NCI-H345 (cell line): ENCODE measurements around the gene JPT2.
"Not testable (repeated sequence)": the region's sequence is repeated elsewhere in the genome, so short reads cannot be mapped to it uniquely, and the experiment has no call there.

Source experiments
- DNase-seq: peaks from one replicate; lab custom pipeline; 2025; lab: John Stamatoyannopoulos, UW

The JPT2 gene

DNA sequence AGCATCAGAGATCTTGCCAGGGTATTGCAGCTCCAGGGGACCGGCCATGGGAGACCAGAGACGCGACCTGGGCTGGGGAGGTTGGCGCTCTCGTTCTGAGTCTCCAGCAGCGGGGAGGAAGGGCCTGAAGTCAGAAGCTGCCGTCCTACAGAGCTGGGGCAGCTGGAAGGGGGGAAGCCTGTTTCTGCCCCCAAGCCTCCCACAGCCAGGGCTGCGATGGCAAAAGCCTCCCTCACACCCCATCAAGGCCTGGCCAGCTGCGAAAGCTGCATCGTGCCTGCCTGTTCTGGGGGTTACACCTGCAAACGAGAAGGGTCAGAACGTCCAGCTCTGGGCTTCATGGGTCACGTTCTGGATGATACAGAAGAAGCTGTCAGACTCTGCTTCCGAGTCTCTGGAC lies 54.0 kb downstream of the JPT2 start:
- DNase-seq = no peak

DNA sequence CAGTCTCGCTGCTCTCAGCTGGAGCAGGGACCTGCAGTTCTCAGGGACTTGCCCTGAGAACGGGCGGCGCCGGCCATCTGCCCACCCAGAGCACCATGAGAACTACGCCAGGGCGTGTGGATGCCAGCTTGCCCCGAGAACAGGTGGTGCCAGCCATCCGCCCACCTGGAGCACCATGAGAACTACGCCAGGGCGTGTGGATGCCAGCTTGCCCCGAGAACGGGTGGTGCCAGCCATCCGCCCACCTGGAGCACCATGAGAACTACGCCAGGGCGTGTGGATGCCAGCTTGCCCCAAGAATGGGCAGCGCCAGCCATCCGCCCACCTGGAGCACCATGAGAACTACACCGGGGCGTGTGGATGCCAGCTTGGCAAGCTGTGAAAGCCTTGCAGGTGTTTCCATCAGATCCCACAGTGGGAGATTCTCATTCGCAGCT lies 54.5 kb downstream of the JPT2 start:
- DNase-seq = not testable (repeated sequence)

DNA sequence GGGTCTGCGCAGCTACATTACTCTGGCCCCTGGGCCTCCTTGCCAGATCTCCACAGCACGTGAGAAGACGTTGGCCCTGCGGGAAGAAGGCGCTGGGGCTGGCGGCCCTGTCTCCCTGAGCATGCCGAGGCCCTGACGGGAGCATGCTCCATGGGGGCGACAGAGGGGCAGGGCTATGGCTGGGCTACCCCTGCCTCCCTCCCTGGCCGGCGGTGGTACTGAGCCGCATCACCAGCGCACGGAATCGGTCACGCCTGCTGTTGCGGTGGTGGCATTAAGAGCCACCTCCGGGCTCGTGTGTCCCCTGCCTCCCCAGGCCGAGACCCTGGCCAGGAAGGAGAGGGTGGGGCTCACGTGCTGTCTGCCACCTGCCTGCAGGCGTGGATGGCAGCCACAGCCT lies 56.0 kb downstream of the JPT2 start:
- no peak for DNase-seq

DNA sequence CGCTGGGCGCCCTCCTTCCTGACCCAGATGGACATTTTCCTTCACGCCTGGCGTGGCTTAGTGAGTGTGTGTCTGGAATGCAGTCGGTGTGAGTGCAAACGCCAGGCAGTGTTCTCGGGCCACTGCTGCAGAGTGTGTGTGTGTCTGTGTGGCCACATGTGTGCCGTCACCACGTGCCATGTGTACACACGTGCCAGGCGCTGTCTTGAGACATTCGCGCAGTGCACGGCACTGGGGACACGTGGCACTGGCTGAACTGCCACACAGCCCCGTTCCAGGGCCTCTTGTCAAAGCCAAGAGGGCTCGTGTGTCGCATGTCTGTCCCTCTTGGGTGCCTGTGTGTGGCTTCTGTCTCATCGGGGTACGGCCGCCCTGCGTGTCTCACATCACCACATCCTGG lies 56.7 kb downstream of the JPT2 start:
- DNase-seq = no peak

DNA sequence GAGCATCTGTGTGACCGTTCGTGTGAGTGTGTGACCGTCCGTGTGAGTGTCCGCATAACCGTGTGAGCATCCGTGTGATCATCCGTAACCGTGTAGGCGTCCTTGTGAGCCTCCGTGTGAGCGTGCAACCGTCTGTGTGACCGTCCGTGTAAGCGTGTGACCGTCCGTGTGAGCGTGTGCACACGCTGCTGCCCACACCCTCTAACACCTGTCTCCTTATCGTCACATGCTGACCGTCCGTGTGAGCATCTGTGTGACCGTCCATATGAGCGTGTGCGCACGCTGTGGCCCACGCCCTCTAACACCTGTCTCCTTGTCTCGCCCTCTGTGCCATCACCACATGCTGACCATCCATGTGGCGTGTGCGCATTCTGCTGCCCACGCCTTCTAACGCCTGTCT lies 62.2 kb downstream of the JPT2 start:
- no peak for DNase-seq

DNA sequence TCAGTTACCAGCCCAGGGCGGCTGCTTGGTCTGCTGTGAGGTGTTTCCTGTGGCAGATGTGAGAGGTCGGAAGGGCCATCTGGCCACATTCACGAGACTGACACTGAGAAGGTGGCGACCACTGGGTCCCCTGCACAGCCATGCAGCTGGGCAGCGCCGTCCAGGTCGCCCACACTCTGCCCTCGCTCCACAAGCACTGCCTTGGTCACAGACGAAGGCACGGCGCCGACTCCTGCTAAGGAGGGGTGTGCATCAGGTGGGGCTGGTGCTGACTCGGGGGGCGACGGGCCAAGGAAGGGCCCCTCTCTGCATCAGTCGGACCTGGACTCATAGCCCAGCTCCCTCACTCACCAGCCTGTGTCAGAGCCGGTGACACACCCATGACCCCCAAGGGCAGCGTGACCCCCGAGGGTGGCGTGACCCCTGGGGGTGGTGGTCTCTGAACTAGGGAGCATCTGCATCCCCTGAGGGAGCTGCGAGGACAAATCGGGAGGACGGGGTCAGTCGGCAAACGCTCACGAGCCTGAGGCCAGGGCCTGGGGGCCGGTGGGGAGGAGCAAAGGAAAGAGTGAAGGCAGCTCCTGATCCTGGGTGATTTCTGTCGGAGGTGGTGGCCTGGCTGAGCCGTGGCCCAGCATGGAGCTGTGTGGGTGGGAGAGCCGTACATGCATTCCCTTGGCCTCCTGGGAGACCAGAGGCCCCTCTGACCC lies 62.9 kb downstream of the JPT2 start:
- DNase-seq = no peak

DNA sequence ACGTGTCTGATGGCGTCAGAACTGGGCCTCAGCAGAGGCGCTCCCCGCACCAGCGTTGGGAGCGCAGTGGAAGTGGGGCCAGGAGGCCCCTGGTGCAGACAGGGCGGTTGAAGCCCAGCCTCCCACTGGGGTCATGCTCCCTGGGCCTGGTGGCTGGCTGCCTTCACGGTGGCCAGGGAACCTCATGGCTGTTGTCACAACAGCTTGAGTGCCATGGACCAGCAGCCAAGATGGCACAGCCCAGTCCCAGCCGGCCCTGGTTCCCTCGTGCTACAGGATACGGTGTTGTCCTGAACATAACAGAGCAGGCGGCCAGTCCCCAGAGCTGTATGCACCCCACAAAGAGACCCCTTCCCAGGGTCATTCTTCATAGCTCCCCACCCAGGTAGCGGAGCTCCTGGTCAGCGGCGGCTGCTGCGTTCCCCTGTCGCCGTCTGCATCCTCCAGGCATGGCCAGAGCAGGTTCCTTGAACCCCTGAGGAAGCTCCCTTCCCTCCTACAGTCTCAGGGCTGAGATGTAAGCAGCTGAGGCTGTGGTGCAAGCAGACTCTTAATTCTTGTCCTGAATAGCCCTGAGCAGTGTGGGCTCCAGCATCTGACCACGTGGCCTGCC lies 63.6 kb downstream of the JPT2 start:
- no peak for DNase-seq

DNA sequence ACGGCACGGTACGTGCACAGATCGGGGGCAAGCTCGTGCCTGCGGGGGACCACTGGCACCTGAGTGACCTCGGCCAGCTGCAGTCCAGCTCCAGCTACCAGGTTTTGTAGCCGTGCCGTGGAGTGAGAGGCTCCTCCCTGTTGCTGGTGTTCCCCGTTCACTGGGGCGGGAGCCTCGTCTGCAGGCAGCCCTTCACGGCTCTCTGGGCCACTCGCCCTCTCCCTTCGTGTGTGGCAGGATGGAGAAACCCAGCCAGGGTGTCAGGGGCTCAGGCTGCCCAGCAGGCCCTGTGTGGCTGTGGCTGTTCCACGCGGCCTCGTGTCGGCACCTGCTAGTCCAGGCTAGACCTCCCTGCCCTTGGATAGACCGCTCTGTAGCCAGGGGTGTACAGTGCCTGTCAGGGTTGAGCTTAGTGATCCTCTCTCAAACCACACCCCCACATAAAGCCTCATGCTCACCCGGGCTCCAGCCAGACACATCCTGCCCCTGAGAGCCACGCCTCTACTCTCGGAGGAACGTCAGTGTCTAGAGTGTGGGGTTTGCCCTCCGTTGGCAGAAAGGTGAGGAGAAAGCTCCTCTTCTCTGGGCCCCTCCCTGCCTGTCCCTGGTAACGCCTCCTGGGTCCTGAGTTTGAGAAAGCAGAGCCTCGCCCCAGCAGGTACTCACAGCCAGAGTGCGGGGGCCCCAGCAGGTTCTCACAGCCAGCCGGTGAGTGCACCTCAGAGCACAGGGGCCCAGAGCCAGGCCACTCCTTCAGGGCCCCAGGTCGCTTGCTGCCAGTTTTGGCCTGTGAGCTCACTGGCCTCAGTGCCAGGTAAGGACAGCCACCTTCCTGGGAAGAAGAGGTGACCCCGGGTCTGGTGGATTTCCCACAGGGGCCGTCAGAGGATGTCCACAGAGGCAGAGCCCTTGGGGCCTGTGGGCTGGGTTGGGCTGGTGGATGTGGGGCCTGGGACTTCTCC lies 65.6 kb downstream of the JPT2 start:
- DNase-seq = no peak

DNA sequence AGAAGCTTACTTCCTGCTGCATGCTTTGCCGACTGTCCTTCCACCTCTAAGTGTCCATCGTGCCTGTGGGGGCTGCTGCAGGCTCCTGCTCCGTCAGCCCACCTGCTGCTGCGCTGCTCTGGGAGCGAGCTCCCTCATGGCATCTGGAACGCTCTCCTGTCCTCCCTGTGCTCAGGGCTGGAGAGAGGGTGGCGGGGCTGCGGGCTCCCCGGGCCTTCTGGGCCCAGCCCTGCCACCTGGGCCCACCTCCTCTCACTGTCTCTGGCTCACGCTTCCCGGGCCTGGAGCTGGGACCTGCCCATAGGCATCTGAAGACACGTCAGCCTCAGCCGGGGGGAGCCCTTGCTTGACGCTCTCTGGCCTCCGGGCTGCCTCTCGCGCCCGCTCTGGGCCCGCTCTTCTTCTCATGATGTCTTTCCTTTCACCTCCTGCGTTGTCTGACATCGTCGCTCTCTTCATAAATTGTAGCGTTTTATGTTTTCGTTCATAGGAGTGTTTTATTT lies 66.3 kb downstream of the JPT2 start:
- no peak for DNase-seq

DNA sequence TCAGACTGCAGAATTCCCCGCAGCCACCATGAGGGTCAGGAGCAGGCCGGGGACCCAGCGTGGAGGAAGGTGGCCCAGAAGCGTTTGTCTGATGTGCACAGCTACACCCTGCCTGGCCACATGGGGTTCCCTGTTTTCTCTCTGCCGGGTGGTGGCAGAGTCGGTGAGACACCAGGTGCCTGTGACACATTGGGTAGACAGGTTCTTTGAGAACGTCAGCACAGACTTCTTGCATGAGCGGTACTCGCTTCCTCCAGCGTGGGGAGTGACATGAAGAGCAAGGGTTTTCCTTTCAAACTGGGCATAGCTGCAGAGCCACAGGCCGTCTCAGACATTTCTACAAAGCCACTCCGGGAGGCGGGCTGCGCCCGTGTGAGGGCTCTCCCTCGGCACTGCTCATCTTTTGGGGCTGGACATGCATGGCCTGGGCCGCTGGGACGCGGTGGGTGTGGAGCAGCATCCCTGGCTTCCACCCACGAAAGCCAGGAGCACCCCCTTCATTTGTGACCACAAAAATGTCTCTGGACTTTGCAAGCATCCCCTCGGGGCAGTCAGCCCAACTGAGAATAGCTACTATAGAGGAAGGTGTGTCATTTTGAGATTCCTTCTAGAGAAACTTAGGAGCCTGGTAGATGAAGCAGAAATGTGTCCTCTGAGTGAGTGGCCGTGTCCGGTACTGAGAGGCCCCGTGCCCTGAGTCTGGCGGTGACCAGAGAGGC lies 67.3 kb downstream of the JPT2 start:
- no peak for DNase-seq

DNA sequence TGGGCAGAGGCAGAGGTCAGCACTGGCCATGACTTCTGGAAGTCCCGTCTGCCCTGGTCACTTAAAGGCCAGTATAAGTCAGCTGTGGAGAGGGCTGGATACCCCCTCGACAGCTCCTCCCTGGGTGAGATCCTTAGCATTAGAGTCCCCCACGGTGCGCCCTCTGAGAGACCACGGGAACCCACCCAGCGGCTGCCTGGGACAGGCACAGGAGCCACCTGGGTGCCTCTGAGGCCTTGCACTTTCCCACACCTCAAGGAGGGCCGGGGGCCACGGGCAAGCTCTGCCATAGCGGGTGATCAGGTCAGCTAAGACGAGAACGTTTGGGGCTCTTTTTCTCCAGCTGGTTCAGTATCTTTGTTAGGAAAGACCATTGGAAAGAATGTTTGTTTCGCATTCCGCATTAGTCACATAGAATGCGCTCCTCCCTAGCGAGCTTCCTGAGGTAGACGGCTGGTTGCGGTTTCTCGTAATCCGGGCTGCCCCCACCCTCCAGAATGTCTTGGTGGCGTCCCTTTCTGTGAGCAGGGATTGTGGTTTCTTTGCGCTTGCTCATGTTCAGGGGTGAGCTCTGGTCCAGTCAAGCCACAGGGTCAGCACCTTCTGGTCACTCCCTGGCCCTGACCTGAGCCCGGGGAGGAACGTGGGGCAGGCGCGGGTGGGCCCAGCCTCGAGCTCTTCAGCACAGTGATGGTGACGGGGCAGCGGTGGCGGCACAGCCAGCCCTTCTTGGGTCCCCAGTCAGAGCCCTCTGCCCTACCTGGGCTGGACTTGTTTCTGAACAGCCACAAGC lies 68.0 kb downstream of the JPT2 start:
- no peak for DNase-seq

DNA sequence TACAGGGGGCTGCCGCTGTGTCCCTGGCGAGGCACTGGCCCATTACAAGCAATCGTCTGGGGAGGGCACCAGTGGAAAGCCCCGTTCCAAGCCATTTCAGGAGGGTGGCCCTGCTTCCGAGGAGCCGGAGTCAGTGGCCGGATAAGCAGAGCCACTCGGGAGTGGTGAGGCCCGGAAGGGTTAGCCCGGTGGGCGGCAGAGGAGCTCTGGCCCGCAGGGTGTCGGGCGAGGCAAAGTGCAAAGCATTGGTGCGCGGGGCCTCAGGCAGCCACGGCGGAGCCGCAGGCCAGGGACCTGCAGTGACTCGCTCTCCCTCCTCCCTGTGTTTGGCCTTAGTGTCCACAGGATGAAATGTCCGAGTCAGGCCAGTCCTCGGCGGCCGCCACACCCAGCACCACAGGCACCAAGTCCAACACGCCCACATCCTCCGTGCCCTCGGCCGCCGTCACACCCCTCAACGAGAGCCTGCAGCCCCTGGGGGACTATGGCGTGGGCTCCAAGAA lies 68.7 kb downstream of the JPT2 start:
- no peak for DNase-seq

DNA sequence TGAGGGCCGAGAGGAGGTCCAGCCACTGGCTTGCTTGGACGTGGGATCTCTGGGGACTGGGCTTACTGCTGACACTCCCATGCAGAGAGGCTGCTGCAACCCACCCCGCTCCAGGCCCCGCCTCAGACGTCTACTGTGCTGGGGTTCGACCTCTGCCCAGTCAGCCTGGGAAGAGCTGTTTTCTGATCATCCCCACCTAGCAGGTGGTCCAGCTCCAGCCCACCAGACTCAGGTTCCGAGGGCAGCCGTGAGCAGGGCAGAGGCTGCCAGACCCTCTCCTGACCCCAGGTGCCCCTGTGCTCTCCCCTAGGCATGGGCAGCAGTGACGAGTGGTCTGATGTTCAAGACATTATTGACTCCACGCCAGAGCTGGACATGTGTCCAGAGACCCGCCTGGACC lies 69.9 kb downstream of the JPT2 start:
- no peak for DNase-seq

DNA sequence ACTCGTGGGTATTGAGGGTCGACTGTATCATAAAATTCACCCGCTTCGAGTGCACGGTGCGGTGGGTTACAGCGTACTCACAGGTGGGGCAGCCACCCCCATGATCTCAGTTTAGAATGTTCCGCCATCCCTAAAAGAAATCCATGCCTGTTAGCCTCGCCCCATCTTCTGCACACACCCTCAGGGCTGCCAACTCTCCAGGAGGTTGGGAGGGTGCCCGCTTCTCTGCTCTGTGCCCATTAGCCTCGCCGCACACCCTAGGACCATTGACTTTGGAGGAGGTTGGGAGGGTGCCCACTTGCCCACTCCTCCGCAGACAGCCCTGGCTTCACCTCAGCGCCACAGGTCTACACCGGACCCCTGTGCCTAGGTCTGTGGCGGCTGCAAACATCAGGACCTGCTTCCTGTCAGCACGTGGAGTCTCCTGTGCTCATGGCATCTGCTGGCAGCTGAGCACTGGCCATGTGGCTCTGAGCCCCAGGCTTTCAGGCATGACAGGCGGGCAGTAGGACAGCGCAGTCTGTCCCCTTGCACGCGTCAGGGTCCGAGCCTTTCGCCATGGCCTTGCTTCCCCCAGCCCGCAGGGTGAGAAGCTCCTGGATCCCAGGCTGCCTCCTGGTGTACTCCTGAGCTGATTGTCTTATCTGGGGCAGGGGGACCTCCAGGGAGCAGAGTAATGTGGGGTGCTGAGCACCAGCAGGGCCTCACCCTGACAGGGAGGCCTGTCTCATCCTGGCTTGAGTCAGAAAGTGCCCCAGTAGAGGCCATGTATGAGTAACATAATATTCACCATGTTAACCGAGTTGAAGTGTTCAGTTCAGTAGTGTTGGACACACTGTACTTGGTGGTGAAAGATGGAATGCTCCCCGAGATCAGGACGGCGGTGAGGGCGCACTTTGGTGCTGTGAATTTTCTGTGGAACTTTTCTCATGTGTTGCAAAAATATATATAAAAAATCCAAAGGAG lies 71.4 kb downstream of the JPT2 start:
- DNase-seq = no peak
